Embryonic facial prominence (tissue), 1 donor: Measurements from ENCODE around the gene ADCY2.

Experiments used
- DNase-seq: peaks from one replicate; pipeline ENCODE4 v3.0.0-alpha.2; 2016; ENCODE audit errors: extremely low spot score

ADCY2 gene

DNA sequence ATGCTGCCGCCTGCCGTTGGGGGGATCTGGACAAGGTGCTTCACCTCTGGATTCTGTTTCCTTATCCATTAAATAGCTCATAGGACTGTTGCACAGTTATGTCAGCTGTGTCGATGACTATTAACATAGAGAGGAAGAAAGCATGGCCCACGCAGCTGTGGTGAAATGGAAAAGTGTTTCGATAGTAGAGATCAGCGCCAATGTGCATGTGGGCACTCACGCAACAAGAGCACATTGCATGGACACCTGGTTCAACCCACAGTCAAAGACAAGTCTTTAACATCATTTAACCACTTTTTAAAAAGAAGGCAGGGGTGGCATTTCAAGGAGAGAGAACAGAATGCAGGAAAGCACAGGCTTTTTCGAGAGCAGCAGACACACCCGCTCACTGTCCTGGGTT is 107.6 kb downstream of the ADCY2 start:
- DNase-seq = no peak

DNA sequence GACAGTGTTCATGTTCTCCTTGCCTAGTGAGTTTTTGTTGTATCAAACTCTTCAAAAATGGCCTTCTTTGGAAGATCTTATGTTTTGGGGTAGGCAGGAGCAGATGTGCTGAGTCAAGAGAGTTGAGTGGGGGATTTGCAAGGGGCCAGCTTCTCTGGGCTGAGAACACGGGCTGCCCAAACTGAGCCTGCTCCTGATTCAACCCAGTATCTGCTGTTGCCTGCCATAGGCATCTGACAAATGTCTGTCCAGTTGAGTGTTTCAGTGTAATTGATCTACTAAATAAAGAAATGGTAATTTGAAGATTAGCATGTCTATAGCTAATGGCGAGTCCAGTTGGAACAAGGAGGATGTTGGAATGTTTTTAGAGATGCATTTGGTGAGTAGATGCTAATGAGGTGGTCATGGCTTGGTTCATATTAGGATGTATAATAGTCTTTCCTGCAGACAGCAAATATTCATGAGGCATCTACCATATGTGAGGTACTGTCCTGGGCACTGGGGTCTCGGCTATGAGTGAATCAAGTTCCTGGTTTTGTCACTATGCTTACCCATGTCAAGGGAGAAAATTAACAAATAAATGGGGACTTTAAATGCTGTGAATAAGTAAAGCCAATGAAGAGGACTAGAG is 119.5 kb downstream of the ADCY2 start:
- DNase-seq = no peak

- DNase-seq = no peak
These were observed 120.3 kb downstream of the ADCY2 start for GRCh38 chr5:7516253-7516652.

- no peak for DNase-seq
These were observed 121.1 kb downstream of the ADCY2 start for GRCh38 chr5:7517006-7517405.

- no peak for DNase-seq
These were observed 123.1 kb downstream of the ADCY2 start for GRCh38 chr5:7518947-7519560.

DNA sequence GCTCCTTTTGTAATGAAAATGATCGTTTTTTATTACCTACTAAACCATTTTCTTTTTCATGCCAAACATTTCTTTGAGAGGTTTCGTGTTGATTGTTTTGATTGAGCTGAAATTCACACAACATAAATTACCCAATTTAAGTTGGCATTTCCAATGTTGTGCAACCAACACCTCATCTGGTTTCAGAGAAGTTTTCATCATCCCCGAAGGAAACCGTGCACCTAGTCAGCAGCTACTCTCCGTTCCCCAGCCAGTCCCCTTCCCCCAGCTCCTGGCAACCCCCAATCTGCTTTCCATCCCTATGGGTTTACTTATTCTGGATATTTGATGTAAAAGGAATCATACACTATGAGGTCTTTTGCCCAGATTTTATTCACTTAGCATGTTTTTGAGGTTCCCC is 123.6 kb downstream of the ADCY2 start:
- DNase-seq = no peak

GRCh38 chr5:7529880-7530279 is 133.9 kb downstream of the ADCY2 start:
- no peak for DNase-seq

- no peak for DNase-seq
These were observed 138.0 kb downstream of the ADCY2 start for GRCh38 chr5:7533941-7534340.

DNA sequence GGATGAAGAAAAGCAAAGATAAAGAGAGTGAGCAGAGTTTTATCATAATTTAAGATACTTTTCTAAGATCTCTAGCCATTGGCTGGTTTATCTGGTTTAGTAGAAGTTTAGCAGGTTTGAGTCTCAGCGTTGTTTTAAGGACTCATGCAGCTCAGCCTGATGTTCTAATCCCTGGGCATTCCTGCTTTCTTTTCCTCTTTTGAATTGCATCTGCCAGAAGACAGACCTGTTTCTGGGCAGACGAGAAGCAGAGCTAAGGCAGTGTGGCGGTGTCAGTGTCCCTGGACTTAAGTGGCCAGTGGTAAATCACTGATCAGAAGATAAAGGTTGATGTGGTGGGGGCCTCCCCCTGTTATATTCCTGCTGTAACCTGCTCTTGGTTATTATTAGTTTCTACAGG is 138.6 kb downstream of the ADCY2 start:
- DNase-seq = no peak

- no peak for DNase-seq
These were observed 141.6 kb downstream of the ADCY2 start for GRCh38 chr5:7537573-7537972.

DNA sequence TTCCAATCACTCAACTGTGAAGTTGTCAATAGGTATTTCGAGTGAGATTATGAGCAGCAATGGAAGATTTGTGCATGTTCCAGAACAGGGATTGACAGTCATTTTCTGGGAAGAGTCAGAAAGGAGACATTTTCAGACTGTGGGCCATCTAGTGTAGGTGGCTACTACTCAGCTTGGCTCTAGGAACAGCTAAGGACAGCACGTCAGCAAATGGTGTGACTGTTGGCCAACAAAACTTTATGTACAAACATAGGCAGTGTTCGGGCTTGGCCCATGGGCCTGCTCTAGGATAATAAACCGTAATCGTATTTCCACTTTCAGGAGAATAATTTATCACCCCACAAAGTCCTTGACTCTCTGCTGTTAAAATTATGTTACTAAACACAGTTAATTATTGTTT is 143.6 kb downstream of the ADCY2 start:
- no peak for DNase-seq

DNA sequence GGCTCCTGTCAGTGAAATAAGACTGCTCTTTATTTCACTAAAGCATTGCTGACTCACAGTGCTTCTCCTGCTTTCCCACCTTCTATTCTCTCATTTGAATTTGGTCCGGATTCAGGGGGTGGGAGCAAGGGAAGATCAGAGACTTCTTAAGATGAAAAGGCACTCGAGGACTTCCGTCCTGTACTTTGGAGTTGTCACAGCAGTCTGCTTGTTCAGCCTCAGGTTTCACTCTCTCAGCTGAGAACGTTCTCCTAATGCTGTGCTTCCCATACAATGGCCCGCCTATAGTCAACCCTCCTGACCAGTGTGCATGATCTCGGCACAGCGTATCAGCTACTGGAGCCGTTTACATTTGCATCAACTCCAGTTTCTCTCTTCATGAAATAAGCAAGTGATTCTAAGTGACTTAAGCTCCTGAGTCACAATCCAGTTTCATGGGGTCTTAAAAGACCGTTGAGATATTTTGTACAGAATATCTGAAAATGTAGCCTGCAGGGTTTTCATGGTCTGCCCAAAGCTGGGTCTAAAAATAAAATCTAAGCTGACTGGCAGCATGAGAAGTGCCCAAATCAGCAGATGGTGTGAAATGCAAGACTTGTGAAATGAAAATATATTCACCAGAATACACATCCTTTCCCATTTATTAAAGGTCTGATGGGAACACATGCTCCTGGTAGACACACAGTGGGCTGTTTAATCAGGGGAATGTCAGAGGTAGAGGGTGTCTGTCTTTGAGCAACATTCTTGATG is 145.0 kb downstream of the ADCY2 start:
- no peak for DNase-seq

- DNase-seq = no peak
These were observed 146.0 kb downstream of the ADCY2 start for GRCh38 chr5:7541898-7542297.

DNA sequence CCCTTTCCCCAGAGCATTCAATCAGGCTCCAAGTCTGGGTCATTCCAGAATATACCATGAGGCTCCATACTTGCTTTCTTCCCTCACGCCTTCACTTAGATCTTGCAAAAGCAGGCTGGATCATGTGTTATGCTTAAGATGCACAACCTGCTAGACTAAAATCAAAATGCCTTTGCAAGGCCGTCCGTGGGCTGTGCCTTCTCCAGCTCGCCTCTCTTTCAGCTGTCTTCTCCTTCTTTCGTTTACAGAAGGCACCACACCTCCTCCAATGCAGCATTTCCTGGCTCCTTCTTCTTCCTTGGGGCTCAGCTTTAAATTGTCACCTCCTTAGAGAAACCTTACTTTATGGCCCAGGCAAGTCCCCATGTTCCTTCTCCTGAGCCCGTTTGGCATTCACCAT is 150.6 kb downstream of the ADCY2 start:
- DNase-seq = no peak

GRCh38 chr5:7548596-7548995 is 152.7 kb downstream of the ADCY2 start:
- DNase-seq = no peak

- DNase-seq = no peak
These were observed 169.6 kb downstream of the ADCY2 start for GRCh38 chr5:7565559-7565958.

DNA sequence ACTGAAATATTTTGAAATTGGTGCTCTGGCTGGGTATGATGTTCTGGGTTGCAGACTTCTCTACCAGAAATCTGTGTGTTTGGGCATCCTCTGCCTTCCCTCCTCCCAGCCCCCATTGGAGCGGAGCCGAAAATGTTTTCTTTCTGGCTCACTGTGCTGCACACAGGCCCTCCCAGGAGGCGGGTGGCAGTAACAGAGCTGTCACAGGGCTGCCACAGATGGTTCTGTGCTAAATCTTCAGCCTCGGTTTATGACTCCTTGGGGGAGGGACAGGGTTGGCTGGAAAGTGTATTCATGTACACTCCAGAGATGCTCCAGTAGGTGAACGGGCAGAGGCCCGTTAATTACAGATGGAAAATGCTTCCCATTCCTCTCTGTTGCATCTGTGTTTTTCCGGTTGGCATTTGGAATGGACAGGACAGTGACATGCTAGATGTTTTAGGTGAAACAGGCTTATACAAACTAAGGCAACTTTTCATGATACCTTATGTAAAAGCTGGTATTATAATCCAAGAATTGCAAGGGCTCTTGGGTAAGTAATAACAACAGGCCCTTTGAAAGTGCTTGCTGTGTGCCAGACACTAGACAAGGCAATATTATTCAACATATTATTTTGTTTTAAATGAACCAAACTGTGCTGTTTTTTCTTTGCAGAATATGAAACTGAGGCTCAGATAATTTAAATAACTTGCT is 180.2 kb downstream of the ADCY2 start:
- no peak for DNase-seq

DNA sequence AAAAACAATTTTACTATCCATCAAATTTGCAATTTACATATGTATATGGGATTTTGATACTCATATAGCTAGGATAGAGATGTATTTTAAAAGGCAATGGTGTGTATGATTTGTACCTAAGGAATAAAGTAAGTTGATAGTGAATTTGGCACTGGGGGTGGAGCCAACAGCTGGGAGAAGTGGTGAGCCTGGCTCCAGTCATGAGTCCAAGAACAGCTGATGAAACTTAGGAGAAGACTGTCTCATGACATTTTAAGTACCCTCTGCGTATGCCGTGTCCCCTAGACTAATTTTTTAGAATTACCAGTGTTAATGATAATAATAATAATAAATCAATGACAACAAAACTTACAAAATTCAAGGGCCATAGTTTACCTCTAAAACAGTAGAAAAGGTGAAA is 181.4 kb downstream of the ADCY2 start:
- no peak for DNase-seq

GRCh38 chr5:7578071-7578470 is 182.1 kb downstream of the ADCY2 start:
- no peak for DNase-seq

GRCh38 chr5:7584749-7585148 is 188.8 kb downstream of the ADCY2 start:
- DNase-seq = no peak

DNA sequence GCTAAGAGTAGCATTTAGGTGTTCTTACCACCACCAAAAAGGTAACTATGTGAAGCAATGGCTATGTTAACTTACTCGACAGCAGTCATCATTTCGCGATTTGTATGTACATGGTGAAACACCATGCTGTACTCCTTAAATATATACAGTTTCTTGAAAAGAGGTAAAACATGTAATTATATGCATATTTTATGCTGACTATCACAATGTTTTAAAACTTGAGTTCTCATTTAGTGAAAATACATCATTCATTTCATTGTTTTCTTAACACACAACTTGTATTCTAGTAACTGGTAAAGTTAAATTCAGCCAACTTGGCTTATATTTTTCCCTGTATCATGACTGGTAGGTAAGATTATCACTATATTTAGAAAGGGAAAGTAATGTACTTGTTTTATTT is 189.9 kb downstream of the ADCY2 start:
- no peak for DNase-seq

- no peak for DNase-seq
These were observed 190.5 kb downstream of the ADCY2 start for GRCh38 chr5:7586480-7586879.

DNA sequence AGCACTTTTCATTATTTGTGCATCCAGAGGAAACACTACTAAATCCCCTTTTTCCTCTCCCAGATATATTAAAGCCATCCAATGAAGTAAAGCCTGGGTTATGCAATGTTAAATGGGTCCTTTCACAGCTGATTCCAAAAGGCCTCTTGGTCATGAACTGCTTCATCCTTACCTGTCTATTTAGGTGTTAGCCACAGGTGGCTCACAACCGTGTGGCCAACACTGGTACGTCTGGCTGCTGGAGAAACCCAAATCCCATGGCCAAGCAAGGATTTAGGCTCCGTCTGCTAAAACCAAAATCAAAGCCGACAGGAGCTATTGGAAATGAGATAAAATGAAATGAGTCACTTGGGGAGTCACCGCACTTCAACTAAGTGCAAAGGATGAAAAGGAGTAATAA is 193.9 kb downstream of the ADCY2 start:
- no peak for DNase-seq
